ENCODE measurements around the gene FGD4.

The FGD4 gene

DNA sequence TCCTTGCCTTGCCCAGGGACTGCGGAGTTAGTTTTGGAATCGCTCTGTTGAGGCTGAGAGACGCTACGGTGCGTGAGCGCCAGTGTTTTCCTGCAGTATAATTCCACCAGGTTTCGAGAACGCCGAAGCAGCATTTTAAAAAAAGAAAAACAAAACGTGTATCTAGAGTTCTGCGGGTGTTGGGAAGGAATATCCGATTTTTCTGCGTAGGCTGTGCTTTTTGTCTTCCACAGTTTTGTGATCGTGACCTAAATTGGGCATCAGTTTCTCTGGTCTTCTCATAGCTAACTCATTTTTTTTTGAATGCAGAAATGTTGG lies 280.5 kb downstream of the FGD4 start:
- DNase-seq (ENCODE audit: low spot score): no peak

DNA sequence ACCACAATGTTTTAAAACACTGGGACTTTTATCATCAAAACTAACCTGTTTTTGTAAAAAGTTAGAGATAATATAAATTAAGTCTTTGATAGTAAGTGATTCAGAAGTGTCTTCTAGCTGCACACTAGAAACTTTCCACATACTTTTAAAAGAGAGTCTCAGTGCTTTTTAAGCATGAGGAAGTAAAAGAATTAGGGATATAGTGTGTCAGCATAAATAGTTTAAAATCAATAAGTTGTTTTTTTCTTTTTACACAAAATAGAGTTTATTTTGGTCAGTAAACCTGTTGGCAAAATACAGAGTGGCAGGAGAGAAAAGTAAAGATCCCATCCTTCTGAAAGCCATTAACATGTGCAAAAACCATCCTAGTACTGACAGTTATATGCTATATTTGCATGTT lies 281.4 kb downstream of the FGD4 start:
- DNase-seq (ENCODE audit: low spot score): no peak

DNA sequence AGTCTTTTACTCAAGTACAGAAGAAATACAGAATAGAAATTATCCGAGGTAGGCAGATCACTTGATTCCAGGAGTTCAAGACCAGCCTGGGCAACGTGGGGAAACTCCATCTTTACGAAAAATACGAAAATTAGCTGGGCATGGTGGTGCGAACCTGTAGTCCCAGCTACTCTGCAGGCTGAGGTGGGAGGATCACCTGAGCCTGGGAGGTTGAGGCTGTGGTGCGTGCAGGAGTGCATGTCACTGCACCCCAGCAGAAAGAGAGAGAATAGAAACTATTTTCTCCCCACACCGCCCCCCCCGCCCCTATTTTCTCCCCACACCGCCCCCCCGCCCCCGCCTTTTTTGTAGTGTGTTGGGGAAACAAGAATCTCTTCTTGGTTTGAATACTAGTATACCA lies 281.9 kb downstream of the FGD4 start:
- no peak for DNase-seq (ENCODE audit: low spot score)

DNA sequence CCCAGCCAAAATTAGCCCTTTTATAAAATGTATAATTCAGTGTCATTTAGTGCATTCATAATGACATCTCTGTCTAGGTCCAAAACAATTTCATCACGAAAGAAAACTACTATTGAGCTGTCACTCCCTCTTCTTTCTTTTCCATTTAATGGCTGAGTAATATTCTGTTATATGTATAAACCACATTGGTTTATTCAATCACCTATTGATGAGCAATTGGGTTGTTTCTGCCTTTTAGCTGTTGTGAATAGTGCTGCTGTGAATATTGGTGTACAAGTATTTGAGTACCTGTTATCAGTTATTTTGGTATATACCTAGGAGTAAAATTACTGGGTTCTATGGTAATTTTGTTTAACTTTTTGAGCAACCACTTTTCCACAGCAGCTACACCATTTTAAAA lies 287.0 kb downstream of the FGD4 start:
- no peak for DNase-seq (ENCODE audit: low spot score)

DNA sequence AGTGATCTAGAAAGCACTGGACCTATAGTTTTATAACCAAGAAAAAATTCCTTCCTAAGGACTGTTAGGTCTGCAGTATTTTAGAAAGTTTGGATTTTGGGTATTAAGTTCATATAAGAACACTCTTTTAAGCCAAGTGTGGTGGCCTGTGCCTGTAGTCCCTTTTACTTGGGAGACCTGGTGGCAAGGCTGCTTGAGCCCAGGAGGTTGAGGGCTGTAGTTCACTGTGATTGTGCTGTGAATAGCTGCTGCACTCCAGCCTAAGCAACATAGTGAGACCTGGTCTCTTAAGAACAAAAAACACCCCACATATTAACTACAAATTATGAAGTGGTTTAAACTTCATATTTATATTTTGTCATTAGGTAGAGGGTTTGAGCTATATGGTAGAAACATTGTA lies 289.4 kb downstream of the FGD4 start:
- DNase-seq (ENCODE audit: low spot score): no peak

DNA sequence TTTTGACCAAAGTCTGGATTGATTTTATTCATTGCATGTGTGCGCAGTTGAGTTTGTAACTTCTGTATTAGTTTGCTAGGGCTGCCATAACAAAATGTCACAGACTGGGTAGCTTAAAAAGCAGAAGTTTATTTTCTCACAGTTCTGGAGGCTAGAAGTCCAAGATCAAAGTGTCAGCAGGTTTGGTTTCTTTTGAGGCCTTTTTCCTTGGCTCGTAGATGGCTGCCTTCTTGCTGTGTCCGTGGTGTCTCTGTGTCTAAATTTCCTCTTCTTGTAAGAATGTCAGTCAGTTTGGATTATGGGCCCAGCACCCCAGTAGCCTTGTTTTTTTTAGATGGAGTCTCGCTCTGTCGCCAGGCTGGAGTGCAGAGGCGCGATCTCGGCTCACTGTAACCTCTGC lies 291.6 kb downstream of the FGD4 start:
- no peak for DNase-seq (ENCODE audit: low spot score)

DNA sequence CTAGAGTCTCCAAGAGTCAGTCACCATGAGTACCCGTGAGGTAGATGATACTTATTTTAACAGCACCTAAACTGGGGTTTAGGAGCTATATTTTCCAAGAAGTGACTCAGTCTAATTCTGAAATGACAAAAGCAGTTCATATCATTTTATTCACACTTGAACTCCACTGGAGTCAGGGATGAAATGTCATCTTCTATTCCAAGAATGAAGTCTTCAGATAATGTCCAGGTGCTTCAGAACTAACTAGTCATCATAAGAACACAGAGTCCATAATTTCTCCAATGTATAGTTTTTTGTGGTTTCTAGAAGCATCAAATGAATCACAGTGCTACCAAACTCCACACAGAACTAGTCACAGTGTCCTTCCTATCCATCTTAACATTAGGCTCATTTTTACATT lies 293.0 kb downstream of the FGD4 start:
- no peak for DNase-seq (ENCODE audit: low spot score)

DNA sequence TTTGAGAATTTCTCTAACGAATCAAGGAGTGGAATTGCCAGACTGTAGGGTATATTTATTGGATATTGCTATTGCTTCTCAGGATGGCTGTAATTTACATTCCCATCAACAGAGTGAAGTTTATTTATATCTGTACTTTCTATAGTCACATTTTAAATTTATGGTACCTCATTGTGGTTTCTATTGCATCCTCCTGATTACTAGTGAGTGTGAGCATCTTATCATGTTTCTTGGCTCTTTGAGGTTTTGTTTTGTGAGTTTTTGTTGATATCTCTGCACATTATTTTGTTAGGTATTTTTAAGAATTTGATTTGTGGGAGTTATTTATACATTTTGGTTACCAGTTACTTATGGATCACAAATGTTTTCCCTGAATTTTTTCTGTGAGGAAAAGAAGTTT lies 293.7 kb downstream of the FGD4 start:
- no peak for DNase-seq (ENCODE audit: low spot score)

Measured in SW480 (cell line).